Renal cortical epithelial cell (primary cell): ENCODE measurements around the gene LRRC10B. TPM values are rescaled to one million over a fixed set of nuclear protein-coding genes. Genes with fewer than 3 reads are reported as not detected.

Source experiments
- DNase-seq: peaks from one replicate; pipeline ENCODE4 v3.0.0-alpha.2; 2011; ENCODE audit warnings: low read depth
- total RNA-seq: library from RNA; depleted of rRNA; stranded (reverse); fragments of >200 nt; gene quantifications from 2 replicates; pipeline ENCODE4 v1.2.3, GENCODE V29; 2014

LRRC10B gene
- total RNA-seq, 1 donor from 2014 or later: 0.15 TPM

DNA sequence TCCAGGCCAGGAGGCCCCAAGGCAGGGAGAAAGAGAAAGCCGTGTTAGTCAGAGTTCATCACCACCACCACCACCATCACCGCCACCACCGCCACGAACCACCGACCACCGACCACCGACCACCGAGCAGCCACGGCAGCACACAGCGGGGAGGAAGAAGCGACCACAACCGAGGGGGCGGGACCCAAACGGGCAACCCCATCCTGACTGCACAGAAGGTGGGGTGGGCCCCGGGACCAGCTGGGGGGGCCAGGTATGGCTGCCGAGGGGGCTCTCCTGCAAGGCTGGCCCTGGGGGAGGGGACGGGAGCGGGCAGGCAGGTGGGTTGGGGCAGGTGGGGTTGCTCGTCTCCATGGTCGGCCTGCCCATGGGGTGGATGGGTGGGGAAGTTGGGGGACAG lies 38.1 kb downstream of the LRRC10B start:
- DNase-seq: no peak

DNA sequence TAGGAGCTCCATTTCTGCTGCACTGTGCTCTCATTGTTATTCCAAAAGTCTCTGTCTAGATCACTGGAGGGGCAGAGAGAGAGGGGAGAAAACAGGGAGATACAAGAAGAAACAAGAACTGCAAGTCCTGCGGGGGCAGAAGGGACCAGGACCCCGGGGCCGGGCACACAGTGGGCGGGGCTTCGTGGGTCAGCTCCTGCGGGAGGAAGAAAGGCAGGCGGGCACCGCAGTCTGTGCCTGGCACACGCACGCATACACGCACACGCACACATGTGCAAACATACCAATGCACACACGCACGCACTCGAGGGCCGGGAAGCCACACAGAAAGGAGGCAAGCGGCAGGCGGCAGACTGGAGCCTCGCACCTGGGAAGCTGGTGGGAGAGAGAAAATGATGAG lies 38.7 kb downstream of the LRRC10B start:
- no peak for DNase-seq

DNA sequence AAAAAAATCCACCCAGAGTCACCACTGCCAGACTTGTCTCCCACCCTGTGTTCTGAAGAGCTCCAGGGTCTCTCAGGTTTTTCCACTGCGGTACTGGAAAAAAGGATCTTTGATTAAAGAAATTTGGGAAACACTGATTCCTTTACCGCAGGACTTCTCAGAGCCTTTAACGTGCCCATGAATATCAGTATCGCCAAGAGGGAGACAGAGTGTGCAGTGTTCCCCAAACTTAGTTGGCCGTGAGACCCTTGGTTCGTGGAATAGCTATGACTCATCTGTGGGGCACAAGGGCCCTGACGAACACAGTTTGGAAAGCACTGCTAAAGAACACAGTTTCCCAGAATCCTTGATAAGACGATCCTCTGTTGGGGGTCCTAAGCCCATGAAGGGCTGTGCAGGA lies 40.6 kb downstream of the LRRC10B start:
- no peak for DNase-seq

DNA sequence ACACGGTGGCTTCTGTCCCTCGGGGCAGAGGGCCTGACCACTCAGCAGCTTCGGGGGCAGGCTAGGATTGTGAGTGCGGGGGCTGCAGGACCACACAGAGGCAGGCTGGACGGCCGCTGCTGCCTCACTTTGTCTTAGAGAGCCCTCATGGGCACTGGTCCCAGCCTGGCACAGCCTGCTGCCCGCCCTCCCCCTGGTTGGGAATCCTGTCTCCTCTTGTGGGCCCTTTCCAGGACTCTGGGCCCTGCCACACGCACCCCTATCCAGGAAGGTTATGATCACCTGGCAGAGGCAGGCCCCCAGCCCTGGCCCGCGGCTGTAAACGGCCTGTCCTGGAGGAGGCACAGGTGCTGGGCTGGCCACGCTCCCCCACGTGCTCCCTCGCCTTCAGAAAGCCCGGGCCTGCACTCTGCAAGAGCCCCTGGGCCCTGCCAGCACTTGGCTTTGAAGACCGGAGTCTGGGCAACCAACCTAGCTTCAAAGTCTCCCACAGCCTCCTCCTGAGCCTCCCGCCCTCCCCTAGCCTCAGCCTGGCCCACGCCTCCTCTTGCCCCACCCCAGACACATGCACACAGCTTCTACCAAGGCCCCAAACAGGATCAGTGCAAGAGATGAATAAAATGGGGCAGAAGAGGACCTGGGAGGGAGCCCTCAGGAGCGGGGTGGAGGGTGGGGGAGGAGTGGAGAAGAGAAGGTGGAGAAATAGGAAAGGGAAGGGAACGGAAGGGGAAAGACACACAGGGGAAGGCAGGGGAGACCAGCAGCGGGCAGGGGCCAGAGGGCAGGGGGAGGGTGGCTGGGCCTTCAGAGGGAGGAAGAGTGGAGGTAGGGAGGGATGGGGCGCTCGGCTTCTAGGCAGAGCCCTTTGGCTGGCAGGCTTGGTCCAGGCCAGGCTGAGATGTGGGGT lies 41.4 kb downstream of the LRRC10B start:
- no peak for DNase-seq

DNA sequence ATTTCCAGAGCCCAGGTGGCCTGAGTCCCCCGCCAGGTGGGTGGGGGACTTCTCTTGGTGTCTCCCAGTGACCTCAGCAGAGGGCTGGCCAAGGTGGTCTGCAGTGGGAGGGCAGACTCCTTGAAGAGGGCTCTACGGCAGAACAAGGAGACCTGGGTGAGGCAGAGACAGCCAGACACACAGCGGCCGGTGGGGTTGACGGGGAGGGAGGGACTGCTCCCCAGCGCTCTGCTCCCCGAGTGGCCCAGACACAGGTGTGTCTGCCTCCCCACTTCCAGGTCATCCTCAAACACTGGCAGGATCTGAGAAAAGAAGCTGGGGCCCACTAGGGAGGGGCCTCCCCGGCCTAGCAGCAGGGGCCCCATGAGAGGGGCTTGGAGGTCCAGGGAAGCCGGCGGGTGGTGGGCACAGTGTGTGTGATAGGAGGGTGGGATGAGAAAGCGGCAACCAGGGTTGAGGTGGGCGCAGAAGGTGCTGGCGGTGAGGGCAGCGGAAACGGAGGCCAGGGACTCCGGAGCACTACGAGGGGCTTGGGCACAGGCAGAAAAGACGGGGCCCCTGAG lies 42.2 kb downstream of the LRRC10B start:
- no peak for DNase-seq

DNA sequence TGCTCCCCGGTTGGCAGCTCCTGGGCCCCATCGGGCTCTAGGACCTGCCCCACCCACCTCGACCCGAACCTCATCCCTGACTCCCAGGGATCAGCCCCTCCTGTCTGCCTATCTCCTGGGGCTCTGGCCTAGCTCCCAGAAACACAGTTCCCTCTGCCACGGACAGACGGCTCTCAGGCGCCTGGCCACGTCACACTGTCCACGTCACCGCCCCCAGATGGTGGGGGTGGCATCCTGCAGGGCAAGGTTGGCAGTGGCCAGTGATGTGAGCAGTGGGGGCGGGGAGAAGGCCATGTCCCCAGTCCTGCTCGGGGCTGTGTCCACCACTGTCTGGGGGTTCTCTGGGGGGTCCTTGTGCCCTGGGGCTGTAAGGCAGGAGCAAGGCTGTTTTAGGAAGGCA lies 43.1 kb downstream of the LRRC10B start:
- DNase-seq: no peak

DNA sequence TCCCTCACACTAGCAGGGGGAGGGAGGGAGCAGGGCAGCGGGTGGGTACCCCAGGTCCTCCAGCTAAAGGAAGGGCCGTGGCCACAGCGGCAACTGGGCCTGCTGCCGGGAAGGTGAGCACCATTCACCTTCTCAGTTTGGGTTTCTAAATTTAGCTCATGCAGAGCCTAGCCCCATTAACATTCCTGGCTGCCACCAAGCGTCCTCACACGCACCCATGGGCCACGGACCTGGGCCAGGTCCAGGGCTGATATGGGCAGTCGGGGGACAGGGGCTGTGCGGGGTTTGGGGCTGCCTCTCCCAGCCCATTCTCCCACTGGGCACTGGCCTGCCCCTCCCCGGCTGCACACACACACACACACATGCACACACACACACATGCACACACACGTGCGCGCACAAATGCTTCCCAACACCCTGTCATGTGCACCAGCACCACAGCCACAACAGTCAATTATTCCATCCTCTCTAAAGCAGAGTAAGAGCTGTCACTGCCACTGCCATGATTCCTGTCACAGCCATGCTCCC lies 43.6 kb downstream of the LRRC10B start:
- DNase-seq: no peak

DNA sequence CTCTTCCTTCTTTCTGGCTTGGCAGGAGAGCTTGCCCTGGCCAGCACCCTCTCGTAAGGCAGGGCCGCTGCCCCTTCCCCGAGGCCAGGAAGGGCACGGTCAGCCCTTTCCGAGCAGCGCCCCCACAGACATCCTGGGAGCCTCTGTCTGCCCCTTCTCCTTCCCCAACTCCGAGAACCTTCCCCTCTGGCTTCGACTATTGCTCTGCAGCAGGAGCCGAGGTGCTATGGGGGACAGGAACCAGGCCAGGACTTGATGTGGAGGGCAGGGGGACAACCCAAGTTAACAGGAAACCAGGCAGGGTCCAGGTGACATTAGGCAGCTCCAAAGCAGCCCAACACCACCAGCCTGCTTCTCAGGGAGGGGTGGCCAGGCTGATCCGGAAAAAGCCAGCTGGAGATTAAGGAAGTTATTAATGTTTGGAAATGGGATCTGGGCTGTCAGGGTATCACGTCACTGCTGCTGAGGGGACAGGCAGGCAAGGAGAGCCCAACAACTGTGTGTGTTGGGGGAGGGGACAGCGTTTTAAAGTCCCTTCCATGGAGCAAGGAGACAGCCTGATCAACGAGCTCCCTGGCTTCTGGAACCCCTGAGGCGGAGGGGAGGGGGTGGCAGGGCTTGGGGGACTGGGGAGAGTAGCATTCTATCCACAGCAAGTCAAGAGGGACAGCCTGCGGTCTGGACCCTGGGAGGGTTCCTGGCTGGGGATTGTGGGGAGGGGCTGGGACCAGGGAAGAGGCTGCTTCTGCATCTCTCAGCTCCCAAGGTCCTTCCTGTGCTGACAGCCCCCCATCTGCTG lies 45.0 kb downstream of the LRRC10B start:
- DNase-seq: no peak

DNA sequence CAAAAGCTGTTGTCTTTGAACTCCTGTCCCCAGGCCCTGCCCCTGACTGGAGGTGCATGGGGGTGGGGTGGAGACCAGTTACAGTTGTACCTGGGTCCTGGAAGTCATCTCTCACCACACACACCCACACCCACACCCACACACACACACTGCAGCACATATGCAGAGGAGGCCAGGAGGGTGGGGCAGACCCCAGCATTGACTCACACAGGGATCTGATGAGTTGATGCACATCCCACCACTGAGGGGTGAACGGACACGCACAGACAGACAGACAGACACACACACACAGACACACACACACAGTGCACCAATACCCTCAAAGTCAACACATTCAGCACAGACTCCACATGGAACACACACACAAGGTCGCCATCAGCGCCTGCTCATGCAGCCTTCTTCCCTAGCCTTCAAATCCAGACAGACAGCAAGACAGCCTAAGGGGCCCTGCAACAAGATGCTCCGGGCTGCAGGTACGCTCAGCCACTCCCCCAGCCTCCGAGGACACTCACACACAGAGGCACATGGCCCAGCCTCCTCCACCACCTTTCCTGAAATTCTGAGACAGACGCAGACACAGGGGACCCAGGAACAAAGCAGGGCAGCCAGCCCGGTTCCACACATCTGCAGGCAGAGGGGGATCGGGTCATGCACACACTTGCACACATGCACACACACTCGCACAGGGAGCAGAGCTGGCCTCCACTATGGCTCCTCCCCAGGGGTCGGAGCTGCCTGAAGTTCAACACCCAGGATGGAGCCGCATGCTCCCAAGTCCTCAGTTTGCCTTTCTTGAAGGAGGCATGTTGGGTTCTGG lies 45.8 kb downstream of the LRRC10B start:
- DNase-seq: no peak

DNA sequence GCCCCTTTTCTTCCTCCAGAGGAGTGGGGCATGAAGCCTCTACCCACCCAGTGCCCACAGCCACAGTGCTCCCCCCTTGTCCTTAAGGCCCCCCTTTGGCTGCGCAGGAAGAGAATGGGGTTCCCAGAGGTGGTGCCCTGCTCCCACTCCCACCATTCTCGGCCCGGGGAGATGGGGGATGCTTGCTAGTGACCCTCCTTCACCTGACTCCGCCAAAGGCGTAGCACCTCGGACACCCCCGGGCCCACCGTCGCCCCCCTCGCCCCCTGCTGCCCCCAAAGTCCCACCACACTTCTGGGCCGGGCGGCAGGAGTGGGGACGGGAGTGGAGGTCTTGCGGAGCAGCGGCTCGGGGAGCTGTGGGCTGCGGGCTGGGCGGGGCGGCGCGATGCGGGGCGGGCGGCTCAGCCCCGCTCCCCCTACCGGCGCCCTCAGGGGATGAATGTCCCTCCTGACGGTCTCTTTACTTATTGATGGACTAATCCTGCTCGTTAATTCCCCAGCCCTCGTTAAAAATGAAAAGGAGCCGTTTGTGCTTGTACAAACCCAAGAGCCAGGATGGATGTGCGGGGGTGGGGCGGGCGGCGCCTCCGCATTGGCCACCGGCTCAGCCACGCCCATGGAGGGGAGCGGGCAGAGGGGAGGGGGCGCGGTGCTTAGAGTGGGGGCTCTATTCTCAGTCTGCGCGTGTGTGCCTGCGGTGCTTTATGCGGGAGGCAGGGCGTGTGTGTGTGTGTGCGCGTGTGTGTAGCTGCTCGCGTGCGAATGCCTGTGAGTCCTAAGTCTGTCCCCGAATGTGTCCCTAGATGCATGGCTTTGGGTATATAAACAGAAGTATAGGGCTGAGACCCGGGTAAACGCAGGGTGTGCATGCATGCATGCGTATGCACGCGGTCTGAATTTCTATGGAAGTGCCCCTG lies 46.8 kb downstream of the LRRC10B start:
- peak; percentile 3 for DNase-seq

DNA sequence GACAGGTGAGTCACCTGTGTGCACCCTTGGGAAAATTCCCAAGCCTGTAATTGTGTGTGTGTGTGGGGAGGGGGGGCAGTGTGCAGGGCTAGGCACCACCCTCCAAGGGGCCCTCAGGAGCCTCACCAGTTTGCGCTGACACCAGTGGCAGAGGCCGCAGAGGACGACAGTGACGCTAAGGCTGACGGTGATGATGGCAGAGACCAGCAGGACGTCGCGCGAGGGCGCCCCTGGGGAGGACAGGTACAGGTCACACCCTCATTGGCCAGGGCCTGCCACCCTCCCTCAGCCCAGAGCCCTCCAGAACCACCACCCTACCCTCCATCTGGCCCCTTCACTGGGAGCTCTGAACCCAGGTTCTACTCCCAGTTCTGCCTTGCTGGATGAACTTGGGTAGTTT lies 47.4 kb downstream of the LRRC10B start:
- no peak for DNase-seq

DNA sequence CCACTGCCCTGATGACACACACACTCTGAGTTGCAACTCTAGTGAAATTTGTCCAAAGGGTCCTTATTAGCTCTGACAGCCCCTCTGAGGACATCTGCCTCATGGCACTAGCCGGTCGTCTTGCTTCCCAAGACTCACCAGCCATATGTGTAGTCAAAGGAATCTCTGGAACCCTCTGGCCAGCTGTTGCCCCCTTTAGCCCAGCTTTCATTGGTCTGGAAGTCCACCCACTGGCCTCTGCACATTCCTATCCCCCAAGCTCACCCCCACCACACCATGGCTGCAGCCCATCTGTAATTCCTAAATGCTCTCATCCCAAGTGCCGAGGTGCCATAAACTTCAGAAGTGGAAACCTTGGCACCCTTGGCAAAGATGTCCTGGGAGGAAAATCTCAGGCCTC lies 48.1 kb downstream of the LRRC10B start:
- DNase-seq: no peak

Other genes with a start within 250 kb of the LRRC10B start
- gene VWCE, start 213.4 kb upstream of the LRRC10B start, total RNA-seq: 1.9 and 4.5 TPM in 2 replicates
- 281 and 392 TPM in 2 replicates for gene DDB1, start 175.6 kb upstream of the LRRC10B start, total RNA-seq
- gene TKFC, start 175.5 kb upstream of the LRRC10B start, total RNA-seq: 15.3 and 37.0 TPM in 2 replicates
- 20.1 and 47.0 TPM in 2 replicates for gene CYB561A3, start 146.9 kb upstream of the LRRC10B start, total RNA-seq
- gene TMEM138, start 146.4 kb upstream of the LRRC10B start, total RNA-seq: 12.3 and 22.9 TPM in 2 replicates
- gene TMEM216, start 116.2 kb upstream of the LRRC10B start, total RNA-seq: 10.9 and 12.0 TPM in 2 replicates
- 10.9 and 27.7 TPM in 2 replicates for gene CPSF7, start 78.8 kb upstream of the LRRC10B start, total RNA-seq
- 35.0 and 58.5 TPM in 2 replicates for gene SDHAF2, start 78.6 kb upstream of the LRRC10B start, total RNA-seq
- 0.35 TPM in 1 of 2 replicates, not detected in the other for gene SYT7, start 72.3 kb downstream of the LRRC10B start, total RNA-seq
- gene DAGLA, start 171.6 kb downstream of the LRRC10B start, total RNA-seq: 1.7 and 6.8 TPM in 2 replicates
- 4.2 and 20.0 TPM in 2 replicates for gene MYRF, start 243.9 kb downstream of the LRRC10B start, total RNA-seq